Neural progenitor cell (in vitro differentiated cells): ENCODE results near the gene BRD9.

ENCODE experiments used
- CTCF ChIP-seq: fragments of 200-600 bp; sonication (generic); IDR thresholded peaks from 2 replicates; pipeline ENCODE4 v1.5.1; 2017; ENCODE audit warnings: antibody characterized with exemption, mild to moderate bottlenecking
- EZH2phosphoT487 ChIP-seq: fragments of 200-600 bp; sonication (generic); IDR thresholded peaks from 2 replicates; pipeline ENCODE4 v1.6.1; 2017; ENCODE audit warnings: antibody characterized with exemption

DNA sequence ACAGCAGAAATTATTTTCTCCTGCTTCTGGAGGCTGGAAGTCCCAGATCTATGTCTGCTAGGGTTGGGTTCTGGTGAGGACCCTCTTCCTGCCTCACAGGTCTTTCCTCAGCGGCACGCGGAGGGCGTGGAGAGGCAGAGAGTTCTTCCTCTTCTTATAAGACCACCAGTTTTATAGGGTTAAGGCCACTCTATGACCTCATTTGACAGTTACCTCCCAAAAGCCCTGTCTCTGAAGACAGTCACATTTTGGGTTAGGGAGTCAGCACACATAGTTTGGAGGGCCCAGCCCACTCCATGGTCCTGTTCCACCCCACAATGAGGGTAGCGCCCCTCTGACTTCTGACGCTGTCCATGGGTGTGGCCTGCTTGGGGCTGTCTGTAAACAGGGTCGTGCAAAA lies 46.8 kb upstream of the BRD9 start:
- TF ChIP-seq CTCF (no peak), EZH2phosphoT487 (no peak)
